ENCODE measurements around the gene SLC23A1.

- TF ChIP-seq CTCF (IDR thresholded peaks at IDR 0.05; ENCODE audit: insufficient read depth, low read length) (no peak), GABPA (IDR thresholded peaks at IDR 0.05; ENCODE audit: low read depth) (no peak)
Measured at GRCh38 chr5:139369181-139369580, 13.9 kb downstream of the SLC23A1 start.

Measured in HL-60 (cell line).